NCI-H1436 (cell line): Measurements from ENCODE around the gene GAS2L1.

Source experiments
- DNase-seq: peaks from one replicate; lab custom pipeline; 2025; lab: John Stamatoyannopoulos, UW

GAS2L1 gene

GRCh38 chr22:29327089-29327764 is 20.8 kb downstream of the GAS2L1 start:
- no peak for DNase-seq

GRCh38 chr22:29328055-29328454 is 21.6 kb downstream of the GAS2L1 start:
- DNase-seq = no peak

DNA sequence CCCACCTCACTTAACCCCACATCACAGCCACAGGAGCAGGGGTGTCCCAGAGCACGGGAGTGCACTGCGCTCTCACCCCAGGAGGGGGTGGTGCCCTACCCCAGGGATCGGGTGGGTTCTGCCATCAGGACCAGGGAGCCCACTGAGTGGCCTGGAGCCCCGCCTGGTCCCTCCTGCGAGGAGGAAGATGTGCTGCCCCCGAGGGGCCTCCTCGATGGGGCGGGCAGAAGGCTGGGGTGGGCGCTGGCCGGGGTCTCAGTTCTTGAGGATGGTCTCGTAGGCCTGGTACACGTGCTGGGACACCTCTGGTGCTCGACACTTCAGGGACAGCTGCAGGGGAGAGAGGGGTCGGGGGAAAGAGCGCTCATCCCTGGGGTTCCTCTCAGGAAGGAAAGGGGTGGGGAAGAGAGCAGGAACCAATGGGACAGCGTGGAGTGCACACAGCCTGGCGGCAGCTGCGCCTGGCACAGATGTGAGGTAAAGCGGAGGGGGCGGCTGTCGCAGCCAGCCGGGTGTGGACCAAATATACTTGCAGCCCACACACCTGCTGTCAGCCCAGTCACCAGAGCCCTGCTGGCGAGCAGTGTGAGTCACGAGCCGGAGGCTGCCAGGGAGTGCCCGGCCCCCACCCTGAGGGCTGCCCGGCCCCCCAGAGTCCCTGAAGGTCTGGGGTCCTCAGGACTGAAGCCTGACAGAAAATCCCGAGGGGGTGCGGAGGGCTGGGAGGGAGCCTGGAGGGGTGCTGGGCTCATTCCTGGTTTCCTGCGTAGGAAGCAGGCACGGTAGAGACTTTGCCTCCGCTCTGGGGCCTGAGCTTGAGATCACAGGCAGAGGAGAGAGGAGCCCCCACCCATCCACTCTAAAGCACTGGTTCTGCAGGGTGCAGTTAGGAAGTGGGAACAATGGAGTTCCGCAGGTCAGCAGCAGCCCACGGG is 22.4 kb downstream of the GAS2L1 start:
- no peak for DNase-seq

GRCh38 chr22:29329581-29329980 is 23.1 kb downstream of the GAS2L1 start:
- no peak for DNase-seq

- no peak for DNase-seq
Measured at GRCh38 chr22:29330291-29330690, 23.8 kb downstream of the GAS2L1 start.

DNA sequence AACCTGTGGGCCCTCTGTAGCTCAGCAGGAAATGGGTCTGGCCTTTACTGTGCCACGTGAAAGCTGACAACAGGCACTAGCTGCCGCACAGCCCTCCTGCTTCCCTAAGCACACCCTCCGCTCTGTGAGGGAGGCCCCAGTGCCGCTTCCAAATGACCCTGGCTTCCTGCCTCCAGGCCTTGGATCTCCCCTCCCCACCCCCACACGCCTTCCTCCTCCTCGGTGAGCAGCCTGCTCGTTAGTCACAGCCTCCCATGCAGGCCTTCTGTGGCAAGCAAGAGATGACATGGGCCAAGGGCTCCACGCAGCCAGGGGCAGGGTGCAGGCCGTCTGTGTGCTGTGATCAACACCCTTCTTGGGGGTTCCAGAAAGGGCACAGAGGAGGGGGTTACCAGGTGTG is 24.3 kb downstream of the GAS2L1 start:
- no peak for DNase-seq

- no peak for DNase-seq
Measured at GRCh38 chr22:29331213-29331612, 24.8 kb downstream of the GAS2L1 start.

GRCh38 chr22:29331658-29332300 is 25.3 kb downstream of the GAS2L1 start:
- no peak for DNase-seq

DNA sequence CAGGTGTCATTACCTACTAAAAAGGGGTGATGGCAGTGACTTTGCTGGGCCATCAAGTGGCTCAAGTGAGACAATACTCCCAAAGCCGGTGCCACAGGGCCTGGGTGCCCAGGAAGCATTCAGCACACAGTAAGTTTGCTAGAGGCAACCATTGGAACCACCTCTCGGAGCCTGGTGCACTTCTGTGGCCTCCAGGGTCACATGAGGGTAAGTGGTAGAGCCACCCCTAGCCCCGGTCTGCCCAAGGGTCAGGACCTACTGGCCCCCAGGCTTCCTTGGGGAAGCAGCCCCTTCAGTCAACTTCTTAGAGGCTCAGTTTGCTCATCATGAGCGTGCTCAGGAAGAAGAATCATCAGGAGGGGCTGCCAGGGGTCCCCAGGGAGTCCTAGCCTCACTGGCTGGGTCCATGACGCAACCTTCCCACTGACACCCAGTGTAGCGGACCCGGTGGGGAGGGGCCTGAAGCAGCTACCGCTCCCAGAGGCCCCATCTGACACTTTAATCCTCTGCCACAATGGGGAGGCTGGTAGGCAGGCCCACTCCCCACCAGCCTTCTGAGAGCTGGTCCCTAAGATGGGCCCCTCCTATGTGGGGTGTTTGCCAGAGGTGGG is 26.5 kb downstream of the GAS2L1 start:
- no peak for DNase-seq

- no peak for DNase-seq
Measured at GRCh38 chr22:29334148-29334547, 27.7 kb downstream of the GAS2L1 start.

DNA sequence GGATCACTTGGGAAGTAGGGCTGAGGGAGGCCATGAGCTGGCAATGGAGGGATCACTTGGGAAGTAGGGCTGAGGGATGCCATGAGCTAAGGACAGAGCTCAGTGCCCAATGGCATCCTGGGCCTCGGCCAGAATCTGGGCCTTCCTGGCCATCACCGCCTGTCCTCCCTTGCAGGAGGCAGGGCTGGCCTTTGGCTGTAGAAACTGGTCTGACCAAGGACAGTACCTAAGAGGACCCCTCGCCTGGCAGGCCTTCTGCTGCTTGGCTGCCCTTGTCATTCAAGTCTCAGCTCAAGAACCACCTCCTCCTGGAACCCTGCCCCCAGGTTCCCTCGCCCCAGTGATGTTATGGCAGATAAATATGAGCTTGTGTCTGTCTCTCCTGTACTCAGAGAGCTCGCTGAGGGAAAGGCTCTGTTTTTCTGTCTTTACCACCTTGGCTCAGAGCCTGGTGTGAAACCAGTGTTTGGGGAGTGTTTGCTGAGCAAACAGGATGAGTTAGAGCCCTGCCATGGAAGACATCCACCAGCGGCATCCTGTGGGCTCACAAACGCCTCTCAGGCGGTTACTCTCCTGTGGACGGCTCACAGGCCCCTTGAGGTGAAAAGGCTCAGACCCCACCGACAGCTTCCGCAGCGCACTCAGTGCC is 28.4 kb downstream of the GAS2L1 start:
- no peak for DNase-seq

DNA sequence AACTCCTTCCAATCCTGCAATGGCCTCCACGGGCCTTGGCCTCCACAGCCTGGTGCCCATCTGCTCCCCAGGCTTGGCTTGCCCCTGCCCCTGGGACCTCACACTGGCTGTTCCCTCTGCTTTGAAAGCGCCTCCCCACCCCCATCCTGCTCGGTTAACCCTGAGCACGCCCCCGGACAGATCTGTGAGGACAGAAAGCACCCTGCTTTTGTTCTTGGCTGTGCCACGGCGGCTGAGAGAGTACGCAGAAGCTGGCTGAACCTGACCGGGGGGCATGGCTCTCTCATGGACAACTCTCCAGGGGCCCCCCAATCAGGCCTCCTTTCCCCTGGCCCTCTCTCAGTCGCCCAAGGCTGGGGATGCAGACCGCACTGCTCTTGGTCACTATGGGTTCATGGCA is 29.2 kb downstream of the GAS2L1 start:
- no peak for DNase-seq

GRCh38 chr22:29336751-29337490 is 30.5 kb downstream of the GAS2L1 start:
- DNase-seq = no peak

- no peak for DNase-seq
Measured at GRCh38 chr22:29337631-29338284, 31.3 kb downstream of the GAS2L1 start.

GRCh38 chr22:29338398-29338797 is 31.9 kb downstream of the GAS2L1 start:
- no peak for DNase-seq

DNA sequence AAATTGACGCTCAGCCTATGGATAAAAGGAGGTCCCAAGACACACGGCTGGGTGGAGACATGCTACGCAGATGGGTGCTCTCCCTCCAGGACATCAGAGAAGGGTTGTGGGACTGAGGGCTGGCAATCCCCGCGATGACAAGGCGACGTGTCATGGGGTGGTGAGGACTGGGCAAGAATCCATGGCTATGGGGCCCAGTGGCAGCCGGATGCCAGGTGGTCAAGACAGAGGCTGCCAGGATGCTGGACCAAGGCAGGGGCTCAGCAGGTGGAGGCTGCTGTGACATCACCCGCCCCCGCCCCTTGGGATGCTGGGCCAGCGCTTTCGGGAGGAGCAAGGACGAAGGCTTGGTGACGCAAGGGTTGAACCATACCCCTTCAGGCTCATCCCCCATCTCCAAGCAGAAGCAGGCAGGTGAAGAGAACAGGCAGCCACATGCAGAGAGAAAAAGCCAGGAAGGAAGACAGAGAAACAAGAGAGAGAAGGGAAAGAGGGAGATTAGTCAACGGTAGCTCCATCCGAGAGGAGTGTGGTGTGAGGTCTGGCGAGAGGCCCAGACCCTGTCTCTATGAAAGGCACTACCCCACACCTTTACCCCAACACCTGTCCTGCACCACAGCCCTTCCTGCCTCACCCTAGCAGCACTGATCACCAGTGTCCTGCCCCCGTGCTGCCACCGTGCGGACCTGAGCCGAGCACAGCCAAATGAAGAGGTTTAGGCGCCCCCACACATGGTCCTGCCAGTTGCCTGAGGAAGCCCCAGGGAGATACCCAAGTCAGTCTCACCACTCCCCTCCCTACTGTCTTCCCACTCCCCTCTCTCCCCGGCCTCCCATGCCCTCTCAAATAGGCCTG is 33.2 kb downstream of the GAS2L1 start:
- no peak for DNase-seq

- no peak for DNase-seq
Measured at GRCh38 chr22:29340566-29340965, 34.1 kb downstream of the GAS2L1 start.

DNA sequence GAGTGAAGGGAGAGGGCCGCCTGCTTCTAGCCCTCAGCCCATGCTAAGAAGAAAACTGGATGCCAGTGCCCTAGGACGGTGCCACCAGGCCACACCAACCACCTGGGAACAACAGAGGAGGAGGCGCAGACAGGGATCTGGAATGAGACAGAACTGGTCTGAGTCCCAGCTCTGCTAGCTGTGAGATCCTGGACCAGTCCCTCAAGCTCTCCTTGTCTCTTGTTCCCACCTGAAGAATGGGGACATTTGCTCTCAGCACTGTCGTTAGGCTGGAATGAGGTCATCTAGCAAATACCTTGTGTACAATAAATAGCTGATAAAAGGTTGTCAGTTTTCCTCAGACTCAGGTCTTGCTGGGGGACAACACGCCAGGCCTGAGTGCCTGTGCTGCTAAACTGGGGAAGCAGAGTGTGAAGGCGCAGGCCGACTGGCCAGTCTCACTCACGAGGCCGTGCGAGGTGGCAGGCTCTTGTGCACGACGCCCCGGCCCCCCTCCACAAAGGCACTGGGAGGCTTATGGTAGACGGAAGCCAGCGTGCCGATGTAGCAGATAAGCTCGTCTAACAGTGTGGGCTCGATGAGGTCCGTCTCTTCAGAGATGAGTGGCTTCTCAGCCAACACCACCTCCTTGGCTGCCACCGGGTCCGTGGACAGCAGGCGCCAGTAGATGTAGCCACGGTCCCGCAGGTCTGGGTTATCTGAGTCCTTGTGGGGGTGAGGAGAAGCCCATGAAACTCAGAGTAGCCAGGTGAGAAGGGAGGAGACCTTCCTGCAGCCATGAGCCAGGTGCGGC is 34.8 kb downstream of the GAS2L1 start:
- DNase-seq = no peak

- no peak for DNase-seq
Measured at GRCh38 chr22:29341849-29342127, 35.3 kb downstream of the GAS2L1 start.
